ENCODE measurements around the gene SYK.
"Not testable (repeated sequence)": the region's sequence is repeated elsewhere in the genome, so short reads cannot be mapped to it uniquely, and the experiment has no call there.

- TF ChIP-seq CTCF (IDR thresholded peaks at IDR 0.05; ENCODE audit: borderline replicate concordance, extremely low read depth, low read length, poor library complexity, severe bottlenecking); EZH2 (IDR thresholded peaks at IDR 0.05; ENCODE audit: borderline replicate concordance, low read depth, low read length, severe bottlenecking): not testable (repeated sequence)
Measured at GRCh38 chr9:90821236-90821635, 19.6 kb downstream of the SYK start.

Measured in DND-41 (cell line).